WI38 (cell line): ENCODE data around the gene POLR2B.
"Not testable (repeated sequence)": the region's sequence is repeated elsewhere in the genome, so short reads cannot be mapped to it uniquely, and the experiment has no call there.

Source experiments
- H3K4me3 ChIP-seq: 2 replicates; pipeline ENCODE4 v1.5.1; 2011; ENCODE audit warnings: low read depth, mild to moderate bottlenecking, control low read depth, low read length
- CTCF ChIP-seq: IDR thresholded peaks from 2 replicates; pipeline ENCODE4 v1.5.1; 2012; ENCODE audit warnings: low read depth, mild to moderate bottlenecking, control low read depth, low read length

The POLR2B gene

GRCh38 chr4:57043347-57044251 lies 64.9 kb downstream of the POLR2B start:
- no peak for TF ChIP-seq CTCF
- H3K4me3 ChIP-seq = no peak overlapping the region

- no peak for TF ChIP-seq CTCF
- H3K4me3 ChIP-seq = no peak overlapping the region
These were observed 65.6 kb downstream of the POLR2B start for GRCh38 chr4:57044279-57044678.

- H3K4me3 ChIP-seq = no peak overlapping the region
- TF ChIP-seq CTCF = no peak
These were observed 66.3 kb downstream of the POLR2B start for GRCh38 chr4:57044996-57045395.

- not testable (repeated sequence) for H3K4me3 ChIP-seq
These were observed 68.3 kb downstream of the POLR2B start for GRCh38 chr4:57047046-57047445.

GRCh38 chr4:57048590-57049304 lies 70.1 kb downstream of the POLR2B start:
- H3K4me3 ChIP-seq = no peak overlapping the region
- TF ChIP-seq CTCF = no peak

- no peak overlapping the region for H3K4me3 ChIP-seq
- TF ChIP-seq CTCF = no peak
These were observed 72.4 kb downstream of the POLR2B start for GRCh38 chr4:57051095-57051494.

GRCh38 chr4:57051524-57051923 lies 72.8 kb downstream of the POLR2B start:
- TF ChIP-seq CTCF = no peak
- H3K4me3 ChIP-seq = no peak overlapping the region
